ENCODE data around the gene TDRD7. TPM values are rescaled to one million over a fixed set of nuclear protein-coding genes. Genes with fewer than 3 reads are reported as not detected.

Gene TDRD7, protein sequence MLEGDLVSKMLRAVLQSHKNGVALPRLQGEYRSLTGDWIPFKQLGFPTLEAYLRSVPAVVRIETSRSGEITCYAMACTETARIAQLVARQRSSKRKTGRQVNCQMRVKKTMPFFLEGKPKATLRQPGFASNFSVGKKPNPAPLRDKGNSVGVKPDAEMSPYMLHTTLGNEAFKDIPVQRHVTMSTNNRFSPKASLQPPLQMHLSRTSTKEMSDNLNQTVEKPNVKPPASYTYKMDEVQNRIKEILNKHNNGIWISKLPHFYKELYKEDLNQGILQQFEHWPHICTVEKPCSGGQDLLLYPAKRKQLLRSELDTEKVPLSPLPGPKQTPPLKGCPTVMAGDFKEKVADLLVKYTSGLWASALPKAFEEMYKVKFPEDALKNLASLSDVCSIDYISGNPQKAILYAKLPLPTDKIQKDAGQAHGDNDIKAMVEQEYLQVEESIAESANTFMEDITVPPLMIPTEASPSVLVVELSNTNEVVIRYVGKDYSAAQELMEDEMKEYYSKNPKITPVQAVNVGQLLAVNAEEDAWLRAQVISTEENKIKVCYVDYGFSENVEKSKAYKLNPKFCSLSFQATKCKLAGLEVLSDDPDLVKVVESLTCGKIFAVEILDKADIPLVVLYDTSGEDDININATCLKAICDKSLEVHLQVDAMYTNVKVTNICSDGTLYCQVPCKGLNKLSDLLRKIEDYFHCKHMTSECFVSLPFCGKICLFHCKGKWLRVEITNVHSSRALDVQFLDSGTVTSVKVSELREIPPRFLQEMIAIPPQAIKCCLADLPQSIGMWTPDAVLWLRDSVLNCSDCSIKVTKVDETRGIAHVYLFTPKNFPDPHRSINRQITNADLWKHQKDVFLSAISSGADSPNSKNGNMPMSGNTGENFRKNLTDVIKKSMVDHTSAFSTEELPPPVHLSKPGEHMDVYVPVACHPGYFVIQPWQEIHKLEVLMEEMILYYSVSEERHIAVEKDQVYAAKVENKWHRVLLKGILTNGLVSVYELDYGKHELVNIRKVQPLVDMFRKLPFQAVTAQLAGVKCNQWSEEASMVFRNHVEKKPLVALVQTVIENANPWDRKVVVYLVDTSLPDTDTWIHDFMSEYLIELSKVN
- polyA plus RNA-seq (2013, experiment 1 of 2; ENCODE audit: insufficient read length): 1.9 TPM
- 2.5 TPM for polyA plus RNA-seq (2013, experiment 2 of 2; ENCODE audit: insufficient read length)

DNA sequence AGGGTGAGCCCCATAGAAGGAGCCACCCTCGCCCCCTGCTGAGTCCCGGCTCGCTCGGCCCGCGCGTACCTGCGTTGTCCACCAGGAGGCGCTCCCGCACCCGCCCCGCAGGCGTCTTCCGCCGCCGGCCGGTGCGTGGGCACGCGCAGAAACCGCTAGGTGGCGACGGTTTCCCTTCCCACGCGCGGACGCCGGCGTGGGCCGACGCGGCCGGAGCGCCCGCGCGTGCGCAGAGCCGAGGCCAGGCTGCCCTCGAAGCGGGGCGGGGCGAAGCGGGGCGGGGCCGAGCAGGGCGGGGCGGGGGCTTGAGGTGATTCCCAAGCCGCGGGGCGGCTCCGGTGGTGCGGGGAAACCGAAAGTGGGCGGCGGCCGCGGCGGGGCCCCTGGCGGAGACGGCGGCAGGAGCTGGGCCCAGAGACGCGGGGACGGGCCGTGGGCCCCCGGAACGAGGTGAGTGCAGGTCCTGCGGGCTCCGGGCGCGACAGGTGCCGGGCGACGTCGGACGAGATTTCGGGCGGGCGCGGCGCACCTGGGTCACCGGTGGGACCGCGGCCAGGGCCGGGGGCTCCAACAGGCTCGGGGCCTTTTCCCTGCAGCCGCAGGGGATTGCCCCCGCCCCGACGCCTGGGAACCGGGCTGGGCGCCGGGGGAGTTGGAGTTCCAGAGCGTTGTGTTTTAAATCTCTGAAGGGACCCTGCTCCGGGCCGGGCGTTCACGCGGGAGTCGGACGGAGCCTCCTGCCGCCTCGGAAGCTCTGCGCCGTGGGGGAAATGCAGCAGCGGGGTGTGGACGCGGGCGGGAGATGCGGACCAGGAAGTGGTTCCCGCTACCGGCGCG, at the start of gene TDRD7:
Gene TDRD7, plus strand, starts transcription at position 308 of the 837 bp plus-strand sequence. CDS start 16,370 bp downstream, outside the sequence.
- DNase-seq: peak; percentile 74

DNA sequence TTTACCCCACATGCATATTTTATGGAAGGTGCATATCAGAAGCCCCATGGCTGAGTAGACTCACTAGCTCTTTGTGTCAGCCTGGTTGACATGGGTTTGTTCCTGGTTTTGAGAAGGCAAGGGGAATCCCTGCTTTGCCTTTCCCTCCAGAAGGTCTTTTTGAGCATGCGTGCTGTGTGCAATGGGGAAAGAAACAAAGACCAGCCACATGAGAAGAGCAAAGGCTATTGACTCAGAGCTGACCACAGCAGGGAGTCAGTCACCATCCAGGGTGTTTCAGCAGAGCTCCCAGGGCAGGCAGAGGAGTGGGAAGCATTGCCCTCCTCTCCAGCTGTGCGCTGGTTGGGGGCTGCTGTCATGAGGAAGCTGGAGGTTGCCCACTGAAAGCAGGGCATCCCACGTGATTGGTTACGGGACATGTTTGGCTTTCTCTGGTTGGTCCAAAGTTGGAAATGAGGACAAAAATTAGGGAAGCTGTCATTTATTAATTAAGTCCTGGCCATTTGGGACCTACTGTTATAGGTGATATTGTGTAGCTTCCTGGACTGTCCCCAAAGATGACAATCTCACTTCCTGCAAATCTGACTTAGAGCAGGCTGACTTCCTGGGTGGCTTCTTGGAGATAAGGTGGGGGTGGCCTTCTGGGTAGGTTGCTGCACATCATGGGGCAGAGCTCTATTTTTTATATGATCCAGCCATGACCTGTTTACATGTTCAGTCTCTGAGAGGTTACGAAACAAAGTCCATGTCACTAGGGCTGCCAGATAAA, 48.9 kb upstream of the TDRD7 start:
- no peak for DNase-seq

DNA sequence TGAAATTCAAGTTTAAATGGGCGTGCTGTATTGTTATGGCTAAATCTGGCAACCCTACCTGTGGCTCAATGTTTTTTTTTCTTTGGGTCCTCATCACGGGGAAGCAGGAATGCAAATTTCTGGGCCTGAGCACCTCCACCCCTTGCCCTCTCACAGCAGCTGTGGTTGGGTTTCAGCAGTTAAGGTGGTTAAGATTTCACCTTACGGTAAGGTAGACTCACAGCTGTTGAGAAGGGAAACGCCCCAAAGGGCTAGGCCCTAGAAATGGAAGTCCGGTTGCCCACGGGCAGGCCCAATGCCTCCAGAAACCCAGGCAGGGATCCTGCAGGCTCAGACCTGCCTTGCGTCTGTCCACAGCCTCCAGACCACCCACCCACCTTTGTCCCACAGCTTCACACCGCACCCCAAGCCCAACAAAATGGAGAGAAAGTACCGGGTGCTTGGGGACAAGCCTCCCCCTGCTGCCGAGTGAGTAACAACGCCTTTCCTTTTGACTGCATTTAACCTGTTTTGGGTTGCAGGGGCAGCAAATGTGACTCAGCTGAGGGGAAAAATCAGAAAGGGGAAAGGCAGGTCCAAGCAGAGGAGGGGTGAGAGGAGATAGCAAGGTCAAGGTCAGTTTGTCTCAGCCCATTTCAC, 48.1 kb upstream of the TDRD7 start:
- no peak for DNase-seq

GRCh38 chr9:97364769-97365490, 47.0 kb upstream of the TDRD7 start:
- no peak for DNase-seq

DNA sequence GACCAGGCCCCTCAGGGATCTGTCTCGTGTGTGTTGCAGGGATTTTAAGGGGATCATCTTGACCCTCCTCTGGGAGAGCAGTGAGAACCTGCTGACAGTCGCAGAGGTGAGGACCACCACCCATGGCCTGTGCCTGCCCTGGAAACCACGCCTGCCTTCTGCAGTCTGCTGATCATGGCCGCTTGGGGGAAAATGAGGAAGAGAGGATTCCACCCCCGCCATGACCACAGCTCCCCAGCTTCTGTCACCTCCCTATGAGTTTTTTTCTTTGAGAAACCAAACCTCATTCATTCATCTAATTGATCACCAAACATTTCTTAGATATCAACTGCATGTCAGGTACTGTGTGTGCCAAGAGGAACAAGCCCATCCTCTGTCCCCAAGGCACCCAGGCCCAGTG, 46.3 kb upstream of the TDRD7 start:
- no peak for DNase-seq

DNA sequence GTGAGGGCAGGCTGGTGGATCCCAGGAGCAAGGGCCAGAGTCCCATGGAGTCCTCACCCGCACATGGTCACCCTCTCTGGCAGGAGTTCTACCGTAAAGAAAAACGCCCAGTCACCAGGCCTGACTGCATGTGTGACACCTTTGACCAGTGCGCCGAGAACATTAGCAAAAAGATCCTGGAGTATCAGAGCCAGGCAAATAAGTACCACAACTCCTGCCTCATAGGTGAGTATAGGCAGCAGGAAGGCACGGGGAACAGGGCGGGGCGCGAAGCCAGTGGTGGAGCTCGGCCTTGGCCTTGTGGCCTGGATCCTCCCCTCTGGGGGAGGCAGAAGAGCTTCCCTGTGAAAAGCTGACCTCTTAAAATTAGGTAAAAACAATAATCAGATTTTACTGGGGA, 45.4 kb upstream of the TDRD7 start:
- DNase-seq: no peak

DNA sequence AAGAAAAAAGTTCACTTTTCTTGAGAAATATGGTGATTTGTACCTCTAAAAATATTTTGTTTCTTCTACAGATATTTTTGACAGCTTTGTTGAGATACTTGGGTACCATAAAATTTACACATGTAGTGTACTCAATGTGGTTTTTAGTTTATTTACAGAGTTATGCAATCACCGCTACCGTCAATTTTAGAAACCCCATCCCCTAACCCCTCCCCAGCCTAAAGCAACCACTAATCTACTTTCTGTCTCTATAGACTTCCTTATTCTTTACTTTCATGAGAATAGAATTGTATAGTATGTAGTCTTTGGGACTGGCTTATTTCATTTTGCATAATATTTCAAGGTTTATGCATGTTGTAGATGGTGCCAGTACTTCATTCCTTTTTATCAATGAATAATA, 45.0 kb upstream of the TDRD7 start:
- DNase-seq: no peak

DNA sequence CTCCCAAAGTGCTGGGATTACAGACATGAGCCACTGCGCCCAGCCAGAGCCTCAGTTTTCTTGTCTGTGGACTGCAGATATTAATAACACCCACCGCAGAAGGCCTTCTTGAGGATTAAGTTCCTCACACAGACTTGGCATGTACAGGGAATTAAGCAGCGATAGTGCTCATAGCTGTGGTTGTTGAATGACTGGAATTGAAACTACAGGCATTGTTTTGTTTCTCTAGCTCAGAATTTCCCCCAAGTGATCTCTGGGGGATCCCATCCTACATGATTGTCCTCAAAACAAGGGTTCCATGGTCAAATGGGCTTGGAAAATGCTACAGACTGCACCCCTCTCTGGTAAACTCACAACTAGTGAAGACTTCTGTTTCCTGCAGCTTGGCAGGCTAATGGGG, 44.2 kb upstream of the TDRD7 start:
- no peak for DNase-seq

- DNase-seq: no peak
These were observed 42.9 kb upstream of the TDRD7 start for GRCh38 chr9:97368964-97369363.

DNA sequence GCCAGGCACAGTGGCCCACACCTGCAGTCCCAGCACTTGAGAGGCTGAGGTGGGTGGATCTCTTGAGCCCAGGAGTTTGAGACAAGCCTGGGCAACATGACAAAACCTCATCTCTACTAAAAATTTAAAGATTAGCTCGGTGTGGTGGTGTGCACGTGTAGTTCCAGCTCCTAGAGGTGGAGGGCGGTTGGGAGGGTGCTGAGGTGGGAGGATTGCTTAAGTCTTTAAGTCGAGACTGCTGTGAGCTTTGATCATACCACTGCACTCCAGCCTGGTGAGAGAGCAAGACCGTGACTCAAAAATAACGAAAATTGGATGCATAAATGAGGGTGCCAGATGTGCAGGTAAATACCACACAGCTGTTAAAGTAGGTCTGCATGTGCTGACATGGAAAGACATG, 39.3 kb upstream of the TDRD7 start:
- DNase-seq: no peak

DNA sequence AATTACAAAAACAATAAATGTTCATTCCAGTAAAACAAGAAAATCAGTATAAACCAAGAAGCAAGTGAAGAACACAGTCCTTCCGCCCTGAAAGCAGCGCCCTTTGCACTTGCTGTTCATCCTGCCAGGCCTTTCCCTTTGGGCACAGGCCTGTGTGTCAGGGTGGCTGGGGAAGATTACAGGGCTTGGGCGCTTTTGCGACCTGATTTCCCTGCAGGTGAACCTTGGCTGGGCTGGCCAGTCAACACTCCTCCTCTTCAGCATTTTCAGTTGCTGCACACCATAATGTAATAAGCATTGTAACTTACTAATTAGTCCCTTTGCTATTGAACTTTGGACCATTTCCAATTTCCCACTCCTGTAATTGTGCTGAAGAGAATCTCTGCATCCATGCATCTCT, 38.6 kb upstream of the TDRD7 start:
- no peak for DNase-seq

- DNase-seq: no peak
These were observed 37.1 kb upstream of the TDRD7 start for GRCh38 chr9:97374811-97375210.

- DNase-seq: no peak
These were observed 35.0 kb upstream of the TDRD7 start for GRCh38 chr9:97376902-97377301.

- DNase-seq: no peak
These were observed 29.7 kb upstream of the TDRD7 start for GRCh38 chr9:97382099-97382718.

GRCh38 chr9:97384406-97385262, 27.3 kb upstream of the TDRD7 start:
- DNase-seq: no peak

DNA sequence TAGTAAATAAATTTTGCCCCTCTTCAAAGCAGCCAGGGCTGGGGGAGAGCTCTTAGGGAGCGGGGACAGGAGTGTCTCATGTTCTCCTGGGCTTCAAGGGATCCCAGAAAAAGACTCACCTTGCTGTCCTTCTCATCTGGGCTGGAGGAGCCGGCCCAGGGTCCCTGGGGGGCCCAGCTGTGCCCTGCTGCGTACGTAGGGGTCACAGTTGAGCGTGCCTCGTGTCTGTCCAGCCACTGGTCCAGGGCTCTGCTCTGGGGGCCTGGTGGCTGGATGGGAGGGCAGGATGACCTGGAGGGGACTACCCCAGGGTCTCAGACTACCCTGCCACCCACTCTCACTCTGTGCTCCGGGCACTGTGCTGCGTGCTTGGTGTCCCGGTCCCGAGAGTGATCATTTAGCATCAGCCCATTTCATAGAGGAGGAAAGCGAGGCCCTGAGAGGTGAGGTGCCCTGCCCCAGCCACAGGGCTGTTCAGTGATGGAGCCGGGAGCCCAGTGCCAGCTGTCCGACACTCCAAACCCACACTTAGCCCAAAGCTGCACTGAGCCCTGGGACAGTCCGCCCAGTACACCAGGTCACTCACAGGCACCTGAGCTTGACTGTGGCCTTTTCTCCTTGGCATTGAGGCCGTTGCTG, 26.2 kb upstream of the TDRD7 start:
- DNase-seq: no peak

- no peak for DNase-seq
These were observed 25.6 kb upstream of the TDRD7 start for GRCh38 chr9:97386265-97386633.

All from fibroblast of skin of scalp (primary cell).